Activated CD4-positive, alpha-beta memory T cell treated with anti-CD3 and anti-CD28 coated beads, Interleukin-2, amount 10 ng/mL, durations not matched to agents 7 days and 5 days (primary cell): ENCODE data around the gene TMEM255A. TPM values are rescaled to one million over a fixed set of nuclear protein-coding genes. Genes with fewer than 3 reads are reported as not detected.

ENCODE experiments used
- total RNA-seq, 2 experiments: library from RNA; stranded (reverse); gene quantifications; one replicate each; pipeline ENCODE4 v1.2.3, GENCODE V29; 2021

The TMEM255A gene
- total RNA-seq, 2 experiments from 2014 or later = not detected

Other genes starting within 250 kb of the TMEM255A start
- gene RHOXF2B, start 233.8 kb downstream of the TMEM255A start, total RNA-seq = not detected
- gene RHOXF1, start 195.5 kb downstream of the TMEM255A start, total RNA-seq = not detected
- gene RHOXF2, start 152.8 kb downstream of the TMEM255A start, total RNA-seq = not detected
- 10 to 100 TPM; 17.9 to 19.5 TPM for gene ZBTB33, start 60.6 kb downstream of the TMEM255A start, total RNA-seq
- not detected for gene ATP1B4, start 50.6 kb upstream of the TMEM255A start, total RNA-seq
- 10 to 100 TPM; 59.4 to 60.3 TPM for gene LAMP2, start 157.8 kb upstream of the TMEM255A start, total RNA-seq
- gene CUL4B, start 249.5 kb upstream of the TMEM255A start, total RNA-seq = 10 to 100 TPM; 45.5 to 46.1 TPM